IMR-90 (cell line): ENCODE measurements around the gene FMO2. TPM values are rescaled to one million over a fixed set of nuclear protein-coding genes. Genes with fewer than 3 reads are reported as not detected.

Source experiments
- ATAC-seq: fragments of 200-7000 bp; cut with Tn5 transposase; 2 replicates; pipeline ENCODE4 v1.9.1; 2020; ENCODE audit warnings: low read depth, mild to moderate bottlenecking, moderate library complexity
- BruUV-seq: library from RNA; stranded (reverse); fragments of 400-500 nt; replicated peaks from 2 replicates; lab custom pipeline; 2021; lab: Mats Ljungman, UMichigan
- CTCF ChIA-PET: fragments of 300-600 bp; formaldehyde crosslinking; extraction: SDS; loops from one replicate; lab custom pipeline; 2021; ENCODE audit warnings: antibody characterized with exemption; lab: Yijun Ruan, JAX
- POLR2A ChIA-PET: fragments of 300-600 bp; sonication (Branson Sonifier 250); formaldehyde crosslinking; loops from one replicate; lab custom pipeline; 2022; ENCODE audit warnings: antibody characterized with exemption; ENCODE audit not compliant: unreplicated experiment; lab: Charles Lee
- DNase-seq: peaks from one replicate; pipeline ENCODE4 v3.0.0; 2013
- H2AFZ ChIP-seq: replicated peaks from 2 replicates; pipeline ENCODE3; 2013; ENCODE audit warnings: low read length, mild to moderate bottlenecking; ENCODE audit not compliant: poor library complexity
- H2AK5ac ChIP-seq: 2 replicates; pipeline ENCODE4 v1.6.1; 2013; ENCODE audit warnings: low read depth, low read length, inconsistent platforms
- H2AK9ac ChIP-seq: replicated peaks from 2 replicates; pipeline ENCODE3; 2013; ENCODE audit warnings: mild to moderate bottlenecking, low read depth, low read length, moderate library complexity; ENCODE audit not compliant: poor library complexity
- H2BK120ac ChIP-seq: 2 replicates; pipeline ENCODE4 v1.6.1; 2013; ENCODE audit warnings: low read depth, low read length, inconsistent platforms
- H2BK15ac ChIP-seq: 3 replicates; pipeline ENCODE4 v1.6.1; 2013; ENCODE audit warnings: low read depth, low read length, inconsistent platforms
- H2BK20ac ChIP-seq: 2 replicates; pipeline ENCODE4 v1.6.1; 2013; ENCODE audit warnings: low read depth, mild to moderate bottlenecking, inconsistent platforms, low read length, moderate library complexity
- H2BK5ac ChIP-seq: 2 replicates; pipeline ENCODE4 v1.6.1; 2013; ENCODE audit warnings: mild to moderate bottlenecking, low read depth, low read length, inconsistent platforms; ENCODE audit not compliant: poor library complexity, severe bottlenecking
- H3K14ac ChIP-seq: replicated peaks from 2 replicates; pipeline ENCODE4 v1.6.1; 2013; ENCODE audit warnings: low read depth, low read length, inconsistent platforms
- H3K18ac ChIP-seq: 2 replicates; pipeline ENCODE4 v1.6.1; 2013; ENCODE audit warnings: low read depth, low read length, control low read depth
- H3K23ac ChIP-seq: 2 replicates; pipeline ENCODE4 v1.6.1; 2013; ENCODE audit warnings: low read depth, low read length, inconsistent platforms
- H3K27ac ChIP-seq: 2 replicates; pipeline ENCODE4 v1.5.1; 2013; ENCODE audit warnings: mild to moderate bottlenecking, control low read depth, low read length; ENCODE audit not compliant: insufficient read depth
- H3K27me3 ChIP-seq: 2 replicates; pipeline ENCODE4 v1.6.1; 2013; ENCODE audit warnings: low read length; ENCODE audit not compliant: control insufficient read depth, insufficient read depth
- H3K36me3 ChIP-seq: 2 replicates; pipeline ENCODE4 v1.6.1; 2013; ENCODE audit warnings: low read length, mixed read lengths; ENCODE audit not compliant: control insufficient read depth, insufficient read depth
- H3K4ac ChIP-seq: 2 replicates; pipeline ENCODE4 v1.6.1; 2013; ENCODE audit warnings: low read depth, low read length, inconsistent platforms
- H3K4me1 ChIP-seq: 2 replicates; pipeline ENCODE4 v1.6.1; 2013; ENCODE audit warnings: low read length, mixed read lengths; ENCODE audit not compliant: control insufficient read depth, insufficient read depth
- H3K4me2 ChIP-seq: 2 replicates; pipeline ENCODE4 v1.6.1; 2013; ENCODE audit warnings: low read depth, mild to moderate bottlenecking, control low read depth, low read length, moderate library complexity
- H3K4me3 ChIP-seq: 2 replicates; pipeline ENCODE4 v1.5.1; 2013; ENCODE audit warnings: low read depth, mild to moderate bottlenecking, control low read depth, low read length, moderate library complexity; ENCODE audit not compliant: insufficient read depth
- H3K56ac ChIP-seq: 2 replicates; pipeline ENCODE4 v1.6.1; 2013; ENCODE audit warnings: low read length, inconsistent platforms; ENCODE audit not compliant: insufficient read depth; ENCODE audit errors: extremely low read depth
- H3K79me1 ChIP-seq, 2 experiments: 2 replicates each; pipeline ENCODE4 v1.6.1; 2013; ENCODE audit warnings: low read length in 2 of 2, inconsistent platforms in 1 of 2, low read depth in 1 of 2
- H3K9ac ChIP-seq: 2 replicates; pipeline ENCODE4 v1.6.1; 2013; ENCODE audit warnings: low read depth, low read length, control low read depth
- H3K9me1 ChIP-seq: 2 replicates; pipeline ENCODE4 v1.6.1; 2013; ENCODE audit warnings: low read length, inconsistent platforms; ENCODE audit not compliant: insufficient read depth
- H3K9me3 ChIP-seq: 2 replicates; pipeline ENCODE4 v1.6.1; 2013; ENCODE audit warnings: low read length; ENCODE audit not compliant: control insufficient read depth, insufficient read depth
- H4K20me1 ChIP-seq: 2 replicates; pipeline ENCODE4 v1.6.1; 2013; ENCODE audit warnings: low read length, inconsistent platforms; ENCODE audit not compliant: insufficient read depth
- H4K5ac ChIP-seq: 2 replicates; pipeline ENCODE4 v1.6.1; 2013; ENCODE audit warnings: mild to moderate bottlenecking, low read depth, low read length, control low read depth
- H4K8ac ChIP-seq, 2 experiments: 2 replicates each; pipeline ENCODE4 v1.6.1; 2013; ENCODE audit warnings: low read depth in 2 of 2, low read length in 2 of 2, control low read depth in 1 of 2, inconsistent platforms in 1 of 2
- H4K91ac ChIP-seq: 2 replicates; pipeline ENCODE4 v1.6.1; 2013; ENCODE audit warnings: low read depth, low read length, inconsistent platforms; ENCODE audit not compliant: insufficient read depth
- CHD1 ChIP-seq: IDR thresholded peaks from 2 replicates; pipeline ENCODE4 v1.6.1; 2012; ENCODE audit warnings: low read depth, low read length, improper control_type of control experiment
- FOS ChIP-seq: fragments of 150-350 bp; IDR thresholded peaks from 2 replicates; pipeline ENCODE4 v1.6.1; 2016; ENCODE audit warnings: low read depth, low read length
- MAFK ChIP-seq: IDR thresholded peaks from 2 replicates; pipeline ENCODE4 v1.6.1; 2012; ENCODE audit warnings: low read depth, low read length, improper control_type of control experiment
- MAZ ChIP-seq: IDR thresholded peaks from 2 replicates; pipeline ENCODE4 v1.6.1; 2012; ENCODE audit warnings: low read depth, mild to moderate bottlenecking, low read length, improper control_type of control experiment, moderate library complexity, borderline replicate concordance
- MXI1 ChIP-seq: IDR thresholded peaks from 2 replicates; pipeline ENCODE4 v1.6.1; 2012; ENCODE audit warnings: low read depth, mild to moderate bottlenecking, low read length, moderate library complexity, borderline replicate concordance
- NFE2L2 ChIP-seq: fragments of 150-350 bp; IDR thresholded peaks from 2 replicates; pipeline ENCODE4 v1.6.1; 2016; ENCODE audit warnings: low read depth, mild to moderate bottlenecking, low read length
- RCOR1 ChIP-seq: IDR thresholded peaks from 2 replicates; pipeline ENCODE4 v1.6.1; 2012; ENCODE audit warnings: mild to moderate bottlenecking, low read length, improper control_type of control experiment; ENCODE audit not compliant: insufficient replicate concordance
- RFX5 ChIP-seq: IDR thresholded peaks from 2 replicates; pipeline ENCODE4 v1.8.0; 2012; ENCODE audit warnings: low read depth, mild to moderate bottlenecking, low read length, moderate library complexity
- WGBS, 2 experiments: methylation state at CpG; one replicate each; pipeline versions ENCODE4 v1.1.5 to v1.1.7; 2013; ENCODE audit warnings: missing lambda C conversion rate in 2 of 2; ENCODE audit not compliant: insufficient read length in 1 of 2; ENCODE audit errors: extremely low coverage in 2 of 2; 5-methylcytosine and 5-hydroxymethylcytosine counted together
- dilution Hi-C: fragments of 300-500 bp; cut with HindIII; formaldehyde crosslinking; loops from one replicate; pipeline ENCODE4 v1.14.3; 2018; ENCODE audit warnings: low sequenced_read_pairs; ENCODE audit not compliant: unreplicated experiment
- in situ Hi-C: fragments of 300-500 bp; cut with MboI; formaldehyde crosslinking; loops from 3 replicates; pipeline ENCODE4 v1.14.3; 2019; ENCODE audit warnings: low sequenced_read_pairs, inconsistent platforms, mixed read lengths
- intact Hi-C: fragments of 100-400 bp; cut with micrococcal nuclease; formaldehyde crosslinking; loops from 2 replicates; pipeline ENCODE4 v1.10.0; 2022
- polyA plus RNA-seq, 3 experiments: library from polyadenylated mRNA; depleted of rRNA; stranded (reverse); fragments of >200 nt; gene quantifications; 2 replicates each; pipeline ENCODE4 v1.2.3, GENCODE V29; 2012; ENCODE audit warnings: low replicate concordance in 1 of 3
- total RNA-seq: library from RNA; depleted of rRNA; stranded (reverse); fragments of >200 nt; gene quantifications from 2 replicates; pipeline ENCODE4 v1.2.3, GENCODE V29; 2012
- TF ChIP-seq, protein P1 (sequence below): conservative IDR thresholded peaks from 2 replicates; pipeline ENCODE4 v1.5.1; 2012; ENCODE audit warnings: mild to moderate bottlenecking, low read depth, low read length, improper control_type of control experiment
- TF ChIP-seq, protein P2 (sequence below): fragments of 150-350 bp; IDR thresholded peaks from 2 replicates; pipeline ENCODE4 v1.6.1; 2016; ENCODE audit warnings: low read depth, mild to moderate bottlenecking, low read length, moderate library complexity, borderline replicate concordance

The FMO2 gene
- total and polyA plus RNA-seq, 2 of the 4 experiments (the other 2 are of a cell fraction): under 0.01 to 0.05 TPM

DNA sequence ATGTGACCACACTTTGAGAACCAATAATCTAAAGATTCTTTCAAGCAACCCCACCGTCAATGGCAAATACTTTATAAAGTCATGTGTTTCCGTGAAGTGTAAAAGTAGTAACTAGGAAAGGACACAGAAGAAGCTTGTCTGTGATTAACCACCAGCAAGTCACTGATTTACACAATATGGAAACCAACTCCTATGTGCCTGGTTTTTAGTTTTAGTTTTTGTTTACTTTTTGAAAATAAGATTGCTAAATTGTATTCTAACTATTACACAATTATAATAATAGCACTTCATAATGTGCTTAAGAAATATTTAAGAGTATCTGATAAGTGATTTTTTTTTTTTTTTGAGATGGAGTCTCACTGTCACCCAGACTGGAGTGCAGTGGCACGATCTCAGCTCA is 13.0 kb downstream of the FMO2 start:
- Histone ChIP-seq H3K4me2 (no peak overlapping the region), H3K14ac (no peak overlapping the region), H2BK15ac (no peak overlapping the region), H2AFZ (no peak overlapping the region), H2AK5ac (no peak overlapping the region), H3K27me3 (no peaks in the 10 kb centered on the region), H3K27ac (no peak overlapping the region), H3K9me3 (no peaks in the 10 kb centered on the region), H3K4ac (no peak overlapping the region), H3K79me1 (no peaks in the 10 kb centered on the region), H3K23ac (no peak overlapping the region), H3K36me3 (no peaks in the 10 kb centered on the region), H2BK20ac (no peak overlapping the region), H2BK120ac (no peak overlapping the region), H3K9me1 (no peaks in the 10 kb centered on the region), H2BK5ac (no peak overlapping the region), H3K4me3 (no peak overlapping the region), H4K5ac (no peak overlapping the region), H2AK9ac (no peak overlapping the region), H4K8ac (no peak overlapping the region), H3K56ac (no peak overlapping the region), H3K18ac (no peak overlapping the region), H3K9ac (no peak overlapping the region), H3K4me1 (no peaks in the 10 kb centered on the region), H4K91ac (no peak overlapping the region), H4K20me1 (no peaks in the 10 kb centered on the region)
- TF ChIP-seq, protein P1, sequence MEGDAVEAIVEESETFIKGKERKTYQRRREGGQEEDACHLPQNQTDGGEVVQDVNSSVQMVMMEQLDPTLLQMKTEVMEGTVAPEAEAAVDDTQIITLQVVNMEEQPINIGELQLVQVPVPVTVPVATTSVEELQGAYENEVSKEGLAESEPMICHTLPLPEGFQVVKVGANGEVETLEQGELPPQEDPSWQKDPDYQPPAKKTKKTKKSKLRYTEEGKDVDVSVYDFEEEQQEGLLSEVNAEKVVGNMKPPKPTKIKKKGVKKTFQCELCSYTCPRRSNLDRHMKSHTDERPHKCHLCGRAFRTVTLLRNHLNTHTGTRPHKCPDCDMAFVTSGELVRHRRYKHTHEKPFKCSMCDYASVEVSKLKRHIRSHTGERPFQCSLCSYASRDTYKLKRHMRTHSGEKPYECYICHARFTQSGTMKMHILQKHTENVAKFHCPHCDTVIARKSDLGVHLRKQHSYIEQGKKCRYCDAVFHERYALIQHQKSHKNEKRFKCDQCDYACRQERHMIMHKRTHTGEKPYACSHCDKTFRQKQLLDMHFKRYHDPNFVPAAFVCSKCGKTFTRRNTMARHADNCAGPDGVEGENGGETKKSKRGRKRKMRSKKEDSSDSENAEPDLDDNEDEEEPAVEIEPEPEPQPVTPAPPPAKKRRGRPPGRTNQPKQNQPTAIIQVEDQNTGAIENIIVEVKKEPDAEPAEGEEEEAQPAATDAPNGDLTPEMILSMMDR: no peak
- TF ChIP-seq MAZ: no peak
- TF ChIP-seq FOS: no peak
- TF ChIP-seq RFX5: no peak
- no peak for TF ChIP-seq RCOR1
- TF ChIP-seq MAFK: no peak
- no peak for TF ChIP-seq NFE2L2
- TF ChIP-seq, protein P2, sequence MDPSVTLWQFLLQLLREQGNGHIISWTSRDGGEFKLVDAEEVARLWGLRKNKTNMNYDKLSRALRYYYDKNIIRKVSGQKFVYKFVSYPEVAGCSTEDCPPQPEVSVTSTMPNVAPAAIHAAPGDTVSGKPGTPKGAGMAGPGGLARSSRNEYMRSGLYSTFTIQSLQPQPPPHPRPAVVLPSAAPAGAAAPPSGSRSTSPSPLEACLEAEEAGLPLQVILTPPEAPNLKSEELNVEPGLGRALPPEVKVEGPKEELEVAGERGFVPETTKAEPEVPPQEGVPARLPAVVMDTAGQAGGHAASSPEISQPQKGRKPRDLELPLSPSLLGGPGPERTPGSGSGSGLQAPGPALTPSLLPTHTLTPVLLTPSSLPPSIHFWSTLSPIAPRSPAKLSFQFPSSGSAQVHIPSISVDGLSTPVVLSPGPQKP: no peak
- TF ChIP-seq CHD1: no peak
- no peak for TF ChIP-seq MXI1
- WGBS, 2 experiments: no CpG with 5 or more reads among the region's 3 CpGs
- dilution Hi-C loops (no loop called here), in situ Hi-C loops (no loop called here), intact Hi-C loops (no loop called here)
- ChIA-PET CTCF (interaction anchor here (0.6 to 1.2 kb wide), 3 partner anchors 12 to 780 kb away, joined by 3 to 4 read pairs (median 4); no protein-coding TSS in a partner anchor), POLR2A (interaction anchor here (0.7 kb wide), 1 partner anchor 95 kb away, joined by 6 read pairs; no protein-coding TSS in a partner anchor)
- no TSS peak for BruUV-seq
- no peak for DNase-seq
- ATAC-seq: no peak
